K562 (cell line): ENCODE measurements around the gene IP6K1. TPM values are rescaled to one million over a fixed set of nuclear protein-coding genes. Genes with fewer than 3 reads are reported as not detected.

Experiments used
- ATAC-seq: fragments of 200-7000 bp; cut with Tn5 transposase; 3 replicates; pipeline ENCODE4 v1.9.1; 2020; ENCODE audit warnings: moderate library complexity
- BruUV-seq: library from RNA; stranded (reverse); fragments of 400-500 nt; replicated peaks from 2 replicates; lab custom pipeline; 2021; lab: Mats Ljungman, UMichigan
- CTCF ChIA-PET: fragments of 300-600 bp; formaldehyde crosslinking; extraction: SDS; loops from one replicate; lab custom pipeline; 2021; ENCODE audit warnings: low intra/inter-chr PET ratio; lab: Yijun Ruan, JAX
- POLR2A ChIA-PET: fragments of 300-600, 350-650 bp; sonication (Branson Sonifier 250); formaldehyde crosslinking; extraction: SDS; loops from one replicate; lab custom pipeline; 2021; ENCODE audit warnings: antibody characterized with exemption, inconsistent platforms; lab: Yijun Ruan, JAX
- DNase-seq, 4 experiments: peaks; one replicate each; pipeline versions ENCODE4 v3.0.0 to v3.0.0-alpha.2; 2011 to 2018; ENCODE audit warnings: low spot score in 3 of 4, mixed read lengths in 3 of 4; ENCODE audit errors: extremely low read depth in 1 of 4
- FAIRE-seq: peaks from 2 replicates; lab custom pipeline; 2011; peaks lifted over from hg19 to GRCh38; lab: Jason Lieb, UNC
- H2AFZ ChIP-seq: 2 replicates; pipeline ENCODE4 v1.6.0; 2011; ENCODE audit warnings: low read depth, low read length, control low read depth, inconsistent platforms
- H3K27ac ChIP-seq: fragments of 200-600 bp; 3 replicates; pipeline ENCODE4 v1.8.0; 2011; ENCODE audit warnings: low read depth, mild to moderate bottlenecking, control low read depth, inconsistent platforms, low read length, moderate library complexity, mixed read lengths; ENCODE audit errors: extremely low read depth
- H3K27me3 ChIP-seq, 2 experiments: fragments of 300-600 bp in 1 of 2; 2 replicates in 1 of 2; 3 replicates in 1 of 2; pipeline versions ENCODE4 v1.6.0 to v1.8.0; 2011; ENCODE audit warnings: inconsistent platforms in 2 of 2, low read length in 2 of 2, mild to moderate bottlenecking in 1 of 2, mixed read lengths in 1 of 2, moderate library complexity in 1 of 2; ENCODE audit not compliant: control insufficient read depth in 2 of 2, insufficient read depth in 2 of 2
- H3K36me3 ChIP-seq: fragments of 300-600 bp; 3 replicates; pipeline ENCODE4 v1.8.0; 2011; ENCODE audit warnings: mild to moderate bottlenecking, low read length, inconsistent platforms; ENCODE audit not compliant: control insufficient read depth, insufficient read depth
- H3K4me1 ChIP-seq, 2 experiments: fragments of 200-600 bp in 1 of 2; replicated peaks in 1 of 2; 2 replicates in 1 of 2; 3 replicates in 1 of 2; pipeline versions ENCODE4 v1.5.1 to v1.8.0; 2011; ENCODE audit warnings: inconsistent platforms in 2 of 2, low read length in 2 of 2, mild to moderate bottlenecking in 1 of 2, mixed read lengths in 1 of 2, moderate library complexity in 1 of 2; ENCODE audit not compliant: control insufficient read depth in 2 of 2, insufficient read depth in 2 of 2
- H3K4me2 ChIP-seq: 2 replicates; pipeline ENCODE4 v1.6.1; 2011; ENCODE audit warnings: low read length, control low read depth, inconsistent platforms, mixed read lengths; ENCODE audit not compliant: insufficient read depth
- H3K4me3 ChIP-seq: fragments of 200-600 bp; sonication (generic), shearing (Covaris generic); 2 replicates; pipeline ENCODE4 v1.5.1; 2016; ENCODE audit warnings: control low read depth, inconsistent platforms
- H3K79me2 ChIP-seq: fragments of 200-600 bp; 3 replicates; pipeline ENCODE4 v1.8.0; 2011; ENCODE audit warnings: low read length, inconsistent platforms; ENCODE audit not compliant: control insufficient read depth, insufficient read depth
- H3K9ac ChIP-seq, 2 experiments: 2 replicates each; pipeline versions ENCODE4 v1.6.0 to v1.6.1; 2011; ENCODE audit warnings: low read depth in 2 of 2, low read length in 2 of 2, control low read depth in 1 of 2, inconsistent platforms in 1 of 2, mild to moderate bottlenecking in 1 of 2, mixed read lengths in 1 of 2; ENCODE audit not compliant: insufficient read depth in 1 of 2
- H3K9me1 ChIP-seq: one replicate; pipeline ENCODE4 v1.6.0; 2011; ENCODE audit warnings: inconsistent platforms, mild to moderate bottlenecking, low read length, moderate library complexity; ENCODE audit not compliant: control insufficient read depth, insufficient read depth
- H3K9me3 ChIP-seq: replicated peaks from 2 replicates; pipeline ENCODE4 v1.5.1; 2011; ENCODE audit warnings: low read depth, low read length, inconsistent platforms; ENCODE audit not compliant: control insufficient read depth, insufficient read depth
- H4K20me1 ChIP-seq: replicated peaks from 2 replicates; pipeline ENCODE4 v1.6.1; 2011; ENCODE audit warnings: low read length, inconsistent platforms, mixed read lengths; ENCODE audit not compliant: control insufficient read depth, insufficient read depth
- ATF4 ChIP-seq: fragments of 450-650 bp; formaldehyde crosslinking; IDR thresholded peaks from 2 replicates; pipeline ENCODE4 v1.4.0; 2022; ENCODE audit warnings: mild to moderate bottlenecking, moderate library complexity
- E2F6 ChIP-seq, 2 experiments: IDR thresholded peaks; 2 replicates each; pipeline ENCODE4 v1.6.1; 2011; ENCODE audit warnings: borderline replicate concordance in 1 of 2, control low read depth in 1 of 2, low read depth in 1 of 2, low read length in 1 of 2, mild to moderate bottlenecking in 1 of 2, mixed read lengths in 1 of 2, moderate library complexity in 1 of 2; ENCODE audit not compliant: insufficient read depth in 1 of 2, insufficient read length in 1 of 2, poor library complexity in 1 of 2, severe bottlenecking in 1 of 2; ENCODE audit errors: extremely low read depth in 1 of 2
- ETV5 ChIP-seq: sonication (generic); formaldehyde crosslinking; IDR thresholded peaks from 2 replicates; pipeline ENCODE4 v1.4.0; 2020; ENCODE audit warnings: low read depth, mild to moderate bottlenecking, missing genetic modification reagents
- GATAD2A ChIP-seq: fragments of 450-650 bp; IDR thresholded peaks from 2 replicates; pipeline ENCODE4 v1.6.1; 2017
- HIVEP1 ChIP-seq: fragments of 250-450 bp; sonication (Bioruptor Pico); IDR thresholded peaks from 2 replicates; pipeline ENCODE4 v1.4.0; 2020; ENCODE audit warnings: mild to moderate bottlenecking
- HNRNPUL1 ChIP-seq: fragments of 200-400 bp; formaldehyde crosslinking; IDR thresholded peaks from 2 replicates; pipeline ENCODE4 v1.6.1; 2017; ENCODE audit warnings: low read length
- JUND ChIP-seq, 2 experiments: IDR thresholded peaks; 2 replicates in 1 of 2; 3 replicates in 1 of 2; pipeline ENCODE4 v1.6.1; 2011; ENCODE audit warnings: borderline replicate concordance in 2 of 2, low read depth in 2 of 2, low read length in 2 of 2, improper control_type of control experiment in 1 of 2, missing biosample characterization in 1 of 2, missing genetic modification characterization in 1 of 2, missing genetic modification reagents in 1 of 2
- KLF1 ChIP-seq: fragments of 450-650 bp; IDR thresholded peaks from 2 replicates; pipeline ENCODE4 v1.6.1; 2016; ENCODE audit warnings: missing genetic modification characterization, missing compliant biosample characterization
- MEF2A ChIP-seq: IDR thresholded peaks from 2 replicates; pipeline ENCODE4 v1.6.1; 2011; ENCODE audit warnings: low read depth, mild to moderate bottlenecking, low read length, moderate library complexity; ENCODE audit not compliant: control insufficient read depth
- NBN ChIP-seq: fragments of 450-650 bp; IDR thresholded peaks from 2 replicates; pipeline ENCODE4 v1.6.1; 2016; ENCODE audit warnings: low read depth, mild to moderate bottlenecking
- NCOA6 ChIP-seq: fragments of 450-650 bp; IDR thresholded peaks from 2 replicates; pipeline ENCODE4 v1.6.1; 2017; ENCODE audit warnings: mild to moderate bottlenecking
- PBX2 ChIP-seq, 2 experiments: IDR thresholded peaks in 1 of 2; conservative IDR thresholded peaks in 1 of 2; 2 replicates each; pipeline ENCODE4 v1.6.1; 2016; ENCODE audit warnings: low read depth in 2 of 2, mild to moderate bottlenecking in 1 of 2, missing compliant biosample characterization in 1 of 2, missing genetic modification characterization in 1 of 2, moderate library complexity in 1 of 2
- PHB2 ChIP-seq: fragments of 450-650 bp; IDR thresholded peaks from 2 replicates; pipeline ENCODE4 v1.6.1; 2017; ENCODE audit warnings: low read depth
- SUPT5H ChIP-seq: fragments of 450-650 bp; IDR thresholded peaks from 2 replicates; pipeline ENCODE4 v1.6.1; 2016
- TEAD1 ChIP-seq, 2 experiments: fragments of 450-650 bp in 1 of 2; sonication (generic) in 1 of 2; formaldehyde crosslinking; IDR thresholded peaks; 2 replicates each; pipeline versions ENCODE4 v1.4.0 to v1.8.0; 2020 to 2022; ENCODE audit warnings: mild to moderate bottlenecking in 2 of 2, missing genetic modification reagents in 1 of 2
- ZFP36 ChIP-seq: fragments of 150-350 bp; IDR thresholded peaks from 2 replicates; pipeline ENCODE4 v1.6.1; 2018; ENCODE audit warnings: low read length, low read depth; ENCODE audit not compliant: partially characterized antibody
- ZNF146 ChIP-seq: IDR thresholded peaks from one replicate; pipeline ENCODE4 v1.6.1; 2018; ENCODE audit warnings: missing compliant biosample characterization; ENCODE audit not compliant: unreplicated experiment
- ZNF764 ChIP-seq: fragments of 250-450 bp; sonication (Bioruptor Pico); IDR thresholded peaks from 2 replicates; pipeline ENCODE4 v1.4.0; 2020; ENCODE audit warnings: low read depth, mild to moderate bottlenecking, moderate library complexity
- WGBS: fragments of 100-300 bp; shearing (Covaris generic); methylation state at CpG from one replicate; pipeline ENCODE4 v1.1.6; 2016; ENCODE audit warnings: low coverage, mixed read lengths; ENCODE audit not compliant: insufficient coverage; ENCODE audit errors: missing lambda C conversion rate; 5-methylcytosine and 5-hydroxymethylcytosine counted together
- in situ Hi-C: fragments of 300-500 bp; cut with MboI; formaldehyde crosslinking; loops from 4 replicates; pipeline ENCODE4 v1.15.0; 2018; ENCODE audit warnings: inconsistent platforms, mixed read lengths
- intact Hi-C: fragments of 100-400 bp; cut with micrococcal nuclease; formaldehyde crosslinking; loops from 2 replicates; pipeline ENCODE4 v1.14.2; 2022
- polyA plus RNA-seq, 8 experiments: library from polyadenylated mRNA; depleted of rRNA in 4 of 8; stranded (reverse) in 5 of 8; unstranded in 3 of 8; fragments of >200 nt; fragmentation: Nextera tagmentation in 2 of 8; fragmentation: Illumina TruSeq in 1 of 8; extraction: Ambion mirVana in 2 of 8; extraction: Trizol in 1 of 8; gene quantifications; 2 replicates each; pipeline versions ENCODE4 v1.2.1 to v1.2.3, GENCODE V29; 2011 to 2014; ENCODE audit warnings: inconsistent platforms in 1 of 8, missing spikeins in 1 of 8
- total RNA-seq, 7 experiments: library from RNA; depleted of rRNA in 6 of 7; stranded (reverse); fragments of >200 nt in 6 of 7; fragmentation: Illumina TruSeq in 2 of 7; extraction: Trizol in 2 of 7; gene quantifications; 2 replicates each; pipeline versions ENCODE4 v1.2.1 to v1.2.3, GENCODE V29; 2011 to 2021; ENCODE audit warnings: low replicate concordance in 1 of 7

Gene IP6K1
- total and polyA plus RNA-seq, 9 of the 15 experiments (the other 6 are each of a cell fraction or from before 2014, with no cell fraction given) = 0.46 to 29.2 (median 13.1) TPM

- Histone ChIP-seq H3K36me3 (peaks cover 49% of the 10 kb centered on the region; the same call in 2 of the 3 replicates), H3K9me1 (no peaks in the 10 kb centered on the region), H3K27me3 (no peaks in the 10 kb centered on the region), H3K79me2 (no peaks in the 10 kb centered on the region), H3K4me2 (no peak overlapping the region), H3K9me3 (no peaks in the 10 kb centered on the region), H3K9ac (no peak overlapping the region), H3K4me3 (no peak overlapping the region), H4K20me1 (no peaks in the 10 kb centered on the region), H3K27ac (no peak overlapping the region), H3K4me1 (peaks cover 0 to 6% of the 10 kb centered on the region in 2 experiments; a peak in 2 of 5 replicates), H2AFZ (no peak overlapping the region)
- no TSS peak for BruUV-seq
- ATAC-seq = no peak
- 72% methylated on average over 3 of the region's 4 CpGs for WGBS
- no peak for FAIRE-seq
- CTCF ChIA-PET = no interaction called here
- TF ChIP-seq KLF1 (tag) (no peak), NCOA6 (no peak), ZNF764 (CRISPR knock-in tag) (no peak), ZNF146 (CRISPR knock-in tag) (no peak), E2F6 (IDR thresholded peaks at IDR 0.05; ENCODE audit: borderline replicate concordance in 1 of 2, extremely low read depth in 1 of 2, insufficient read depth in 1 of 2, insufficient read length in 1 of 2, low read depth in 1 of 2, low read length in 1 of 2, poor library complexity in 1 of 2, severe bottlenecking in 1 of 2) (no peak), TEAD1 (CRISPR knock-in tag; IDR thresholded peaks at IDR 0.05) (no peak), SUPT5H (no peak), HIVEP1 (CRISPR knock-in tag) (no peak), PHB2 (no peak), ZFP36 (no peak), GATAD2A (no peak), JUND (IDR thresholded peaks at IDR 0.05; ENCODE audit: borderline replicate concordance, low read depth, low read length) (no peak), JUND (tag; IDR thresholded peaks at IDR 0.05; ENCODE audit: borderline replicate concordance, low read depth, low read length) (no peak), NBN (no peak), ETV5 (no peak), PBX2 (CRISPR knock-in tag; IDR thresholded peaks at IDR 0.05; ENCODE audit: low read depth) (no peak), PBX2 (tag; conservative IDR thresholded peaks at IDR 0.05; ENCODE audit: low read depth) (no peak), HNRNPUL1 (no peak), MEF2A (no peak), ATF4 (CRISPR knock-in tag) (no peak)
- POLR2A ChIA-PET = interaction anchor here (0.6 kb wide), 1 partner anchor 10 kb away, joined by 3 read pairs; no protein-coding TSS in a partner anchor
- intact Hi-C loops = no loop called here
- in situ Hi-C loops = no loop called here
- no peak for DNase-seq
These were observed 79.2 kb downstream of the IP6K1 start for GRCh38 chr3:49707113-49707480.
